A204.1 (cell line): ENCODE data around the gene ZNF189.
A peak's percentile ranks its signal among the peaks of the same experiment; 100 is the strongest.

ENCODE experiments used
- FAIRE-seq: peaks from 2 replicates; lab custom pipeline; 2012; peaks lifted over from hg19 to GRCh38; lab: Jason Lieb, UNC

The ZNF189 gene

GRCh38 chr9:101398068-101398929 lies at the start of gene ZNF189, which contains the start of gene MRPL50:
TSS of gene ZNF189 (plus strand) at chr9:101398851. CDS start at chr9:101399157, 306 bp downstream.
TSS of gene MRPL50 (minus strand) at chr9:101398618. CDS start at chr9:101398592, 26 bp downstream.
- peak; percentile 98 for FAIRE-seq

DNA sequence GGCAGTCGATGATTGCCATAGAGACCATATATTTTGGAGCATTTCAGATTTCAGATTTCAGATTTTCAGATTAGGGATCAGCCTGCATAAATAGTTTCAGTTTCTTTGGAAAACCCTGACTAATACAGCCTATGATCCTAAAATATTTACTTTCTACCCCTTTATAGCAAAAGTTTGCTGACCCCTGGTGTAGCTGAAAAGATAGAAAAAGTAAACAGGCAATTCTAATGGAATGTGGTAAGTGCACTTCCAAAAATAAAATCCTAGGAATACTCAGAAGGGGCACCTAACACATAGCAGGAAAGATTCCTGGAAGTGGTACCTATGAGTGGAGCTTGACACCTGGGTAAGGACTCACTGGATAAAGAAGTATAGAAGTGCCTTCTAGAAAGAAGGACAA lies 48.4 kb upstream of the ZNF189 start:
- no peak for FAIRE-seq

GRCh38 chr9:101352892-101353463 lies 45.7 kb upstream of the ZNF189 start:
- no peak for FAIRE-seq

DNA sequence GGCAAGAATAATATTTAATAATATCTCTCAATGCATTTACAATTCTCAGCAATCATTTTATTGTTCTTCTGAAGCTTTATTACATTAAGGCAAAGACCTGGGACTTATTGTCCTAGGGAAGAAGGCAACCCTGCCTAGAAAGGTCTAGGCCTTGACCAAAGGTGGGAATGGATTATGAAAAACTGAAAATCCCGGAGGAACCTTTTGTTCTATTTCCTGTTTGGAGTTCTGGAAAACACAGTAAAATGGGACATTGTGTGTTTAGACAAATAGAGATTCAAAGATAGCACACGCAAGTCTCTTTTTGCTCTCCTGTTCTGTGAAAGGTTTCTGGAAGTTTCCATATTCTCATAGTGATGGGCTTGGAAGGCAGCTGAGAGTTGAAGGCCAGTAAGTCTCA lies 45.0 kb upstream of the ZNF189 start:
- no peak for FAIRE-seq

- no peak for FAIRE-seq
These were observed 44.4 kb upstream of the ZNF189 start for GRCh38 chr9:101354143-101354764.

DNA sequence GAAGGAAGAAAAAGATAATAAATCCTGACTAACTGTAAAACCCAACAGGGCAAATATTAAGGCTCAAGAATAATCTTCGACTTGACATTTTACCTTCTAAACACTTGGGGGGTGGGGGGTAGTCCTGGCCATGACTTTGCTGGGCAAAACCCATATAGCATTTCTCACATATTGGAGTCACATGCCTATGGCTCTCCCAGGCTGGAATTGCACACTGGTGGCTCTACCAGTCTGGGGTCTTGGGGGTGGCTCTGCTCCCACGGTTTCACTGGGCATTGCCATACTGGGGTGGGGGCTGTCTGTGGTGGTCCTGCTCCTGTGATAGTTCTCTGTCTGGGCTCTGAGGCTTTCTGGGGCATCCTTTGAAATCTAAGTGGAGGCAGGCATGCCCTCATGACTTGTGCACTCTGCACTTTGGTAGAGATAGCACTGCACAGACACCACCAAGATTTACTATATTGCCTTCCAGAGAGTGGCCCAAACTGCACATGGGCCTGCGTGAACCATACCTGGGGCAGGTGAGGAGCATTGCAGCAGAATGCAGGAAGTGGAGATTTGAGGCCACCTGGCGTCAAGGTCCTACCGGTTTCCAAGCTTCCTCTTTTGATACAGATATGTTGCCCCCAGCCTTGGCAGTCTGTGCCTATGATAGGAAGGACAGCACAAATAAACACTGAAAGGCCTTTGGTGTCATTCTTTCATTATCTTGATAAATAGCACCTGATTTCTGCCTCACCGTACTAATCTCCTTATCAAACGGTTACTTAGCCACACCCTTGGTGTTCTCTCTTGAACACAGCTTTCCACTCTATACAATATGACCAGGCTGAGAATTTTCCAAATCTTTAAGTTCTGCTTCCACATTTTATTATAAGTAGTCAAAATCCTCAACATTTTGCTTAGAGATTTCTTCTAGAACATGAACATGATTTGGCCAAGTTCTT lies 43.6 kb upstream of the ZNF189 start:
- no peak for FAIRE-seq

- no peak for FAIRE-seq
These were observed 42.0 kb upstream of the ZNF189 start for GRCh38 chr9:101356619-101357018.

DNA sequence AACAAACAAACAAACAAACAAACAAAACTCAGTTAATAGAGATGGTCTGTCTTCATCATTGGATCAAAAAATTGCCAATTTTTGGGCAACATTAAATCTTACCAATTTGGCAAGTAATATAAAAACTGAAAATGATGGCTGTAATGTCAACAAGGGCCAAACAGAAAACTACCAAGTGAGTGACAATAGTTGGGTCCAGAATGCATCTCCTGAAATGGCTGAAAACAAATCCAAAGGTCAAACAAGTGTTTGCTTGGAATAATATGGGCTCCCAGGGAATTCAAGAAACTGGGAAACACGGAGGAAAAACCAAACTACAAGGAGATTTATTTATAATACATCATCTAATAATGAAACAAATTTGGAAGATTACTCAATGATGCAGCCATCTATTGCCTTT lies 39.0 kb upstream of the ZNF189 start:
- FAIRE-seq: no peak

GRCh38 chr9:101360647-101361046 lies 38.0 kb upstream of the ZNF189 start:
- FAIRE-seq: no peak

GRCh38 chr9:101362450-101362849 lies 36.2 kb upstream of the ZNF189 start:
- no peak for FAIRE-seq

- no peak for FAIRE-seq
These were observed 33.5 kb upstream of the ZNF189 start for GRCh38 chr9:101365181-101365580.

GRCh38 chr9:101366038-101366756 lies 32.5 kb upstream of the ZNF189 start:
- no peak for FAIRE-seq

DNA sequence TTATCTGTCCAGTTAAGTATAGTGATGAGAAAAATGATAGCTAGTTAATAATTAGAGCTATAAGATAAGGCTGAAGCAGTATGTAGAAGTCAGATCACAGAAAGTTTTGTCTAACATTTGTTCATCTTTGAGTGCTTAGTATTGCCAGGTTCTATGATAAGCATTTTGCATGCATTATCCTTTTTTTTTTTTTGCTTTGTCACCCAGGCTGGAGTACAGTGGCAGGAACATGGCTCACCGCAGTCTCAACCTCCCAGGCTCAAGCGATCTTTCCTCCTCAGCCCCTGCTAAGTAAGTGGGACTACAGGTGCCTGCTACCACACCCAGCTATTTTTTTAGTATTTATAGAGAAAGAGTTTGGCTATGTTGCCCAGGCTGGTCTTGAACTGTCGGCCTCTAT lies 31.3 kb upstream of the ZNF189 start:
- FAIRE-seq: no peak

DNA sequence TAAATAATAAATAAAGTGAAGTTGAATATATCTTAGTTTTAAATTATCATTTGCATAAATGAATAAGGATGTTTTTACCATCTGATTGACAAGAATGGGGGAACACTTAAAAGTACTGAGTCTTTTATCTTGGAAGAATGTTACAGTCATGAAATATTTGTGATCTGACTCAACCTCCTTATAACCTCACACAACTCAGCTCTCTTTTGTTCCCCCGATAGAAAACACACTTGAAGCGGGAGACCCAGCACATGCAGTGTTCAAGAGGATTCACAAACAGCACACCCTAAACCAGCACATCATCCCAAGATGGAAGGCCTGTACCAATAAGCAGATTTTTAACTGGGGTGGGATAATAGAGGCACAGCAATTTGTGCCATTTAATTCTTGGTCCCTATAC lies 29.4 kb upstream of the ZNF189 start:
- FAIRE-seq: no peak

GRCh38 chr9:101369884-101370531 lies 28.6 kb upstream of the ZNF189 start:
- FAIRE-seq: no peak

GRCh38 chr9:101371813-101372212 lies 26.8 kb upstream of the ZNF189 start:
- FAIRE-seq: no peak

- FAIRE-seq: no peak
These were observed 26.1 kb upstream of the ZNF189 start for GRCh38 chr9:101372327-101373118.

- FAIRE-seq: no peak
These were observed 23.1 kb upstream of the ZNF189 start for GRCh38 chr9:101375546-101375945.

DNA sequence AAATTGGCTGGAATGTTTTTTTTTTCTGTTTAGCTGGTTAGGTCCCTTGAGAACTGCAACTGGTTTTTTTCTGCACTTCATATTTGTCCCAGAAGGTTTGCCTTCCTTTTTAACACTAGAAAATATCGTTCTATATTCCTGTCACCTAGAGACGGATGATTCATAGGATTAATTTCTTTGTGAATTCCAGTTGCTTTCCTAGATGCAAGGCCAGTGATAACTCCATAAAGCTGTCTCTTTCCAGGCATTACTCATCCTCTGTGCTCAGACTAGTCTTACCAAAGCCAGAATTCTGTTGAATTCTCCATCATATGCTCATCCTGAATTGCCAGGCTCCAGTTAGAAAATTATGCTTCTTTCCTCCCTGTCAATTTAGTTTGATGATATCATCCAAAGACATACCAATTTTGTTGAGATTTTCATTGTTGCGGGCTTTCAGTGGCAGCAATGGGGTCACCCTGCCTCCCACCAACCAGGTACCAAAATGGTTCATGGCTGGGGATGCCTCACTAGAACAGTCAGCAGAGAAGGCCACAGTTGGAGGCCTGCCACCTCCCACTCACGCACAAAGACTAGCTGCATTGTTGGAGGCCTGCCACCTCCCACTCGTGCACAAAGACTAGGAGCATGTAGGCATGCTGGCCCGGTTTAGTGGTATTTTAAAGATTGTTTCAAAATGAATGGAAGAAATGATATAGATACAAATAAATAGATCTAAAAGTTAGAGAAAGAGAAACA lies 22.4 kb upstream of the ZNF189 start:
- FAIRE-seq: no peak
